ENCODE measurements around the gene DTX4.

Gene DTX4

DNA sequence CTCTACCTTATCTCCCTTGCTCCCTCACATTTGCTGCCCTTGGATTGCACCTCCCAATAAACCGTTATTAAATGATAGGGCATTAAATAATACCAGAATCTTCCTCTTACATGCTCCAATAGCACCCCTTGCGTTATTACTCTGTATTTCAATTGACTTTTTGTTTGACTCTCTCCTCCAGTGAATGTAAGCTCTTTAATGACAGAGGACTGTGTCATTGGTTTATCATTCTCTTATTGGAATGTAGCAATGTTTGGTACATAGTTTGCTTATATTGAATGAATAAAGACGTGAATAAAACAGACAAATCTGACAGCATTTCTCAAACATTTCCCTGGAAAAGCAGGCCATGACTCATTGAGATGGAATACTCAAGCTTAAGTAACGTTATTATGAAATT is 49.5 kb downstream of the DTX4 start:
- H3K79me2 ChIP-seq (ENCODE audit: control insufficient read depth, insufficient read depth, low read length) = no peaks in the 10 kb centered on the region
- H3K23ac ChIP-seq (ENCODE audit: low read length) = no peak overlapping the region
- H3K36me3 ChIP-seq (ENCODE audit: control insufficient read depth, insufficient read depth, low read length) = no peaks in the 10 kb centered on the region
- H3K27me3 ChIP-seq (ENCODE audit: insufficient read depth, low read length, poor library complexity) = no peaks in the 10 kb centered on the region
- no peak overlapping the region for H3K56ac ChIP-seq (ENCODE audit: low read length)
- H2BK15ac ChIP-seq (replicated peaks; ENCODE audit: low read depth) = no peak overlapping the region
- no peak overlapping the region for H4K5ac ChIP-seq (ENCODE audit: low read length)
- no peak overlapping the region for H2BK120ac ChIP-seq (ENCODE audit: low read depth, low read length)
- no peaks in the 10 kb centered on the region for H3K79me1 ChIP-seq (ENCODE audit: low read length)
- no peak overlapping the region for H3K9ac ChIP-seq (ENCODE audit: low read length)
- H3K18ac ChIP-seq (ENCODE audit: low read length) = no peak overlapping the region
- no peak overlapping the region for H3K4ac ChIP-seq (ENCODE audit: low read depth, low read length)
- no peak overlapping the region for H4K8ac ChIP-seq (ENCODE audit: low read depth, low read length)
- H3K4me3 ChIP-seq (ENCODE audit: low read length) = no peak overlapping the region
- H3K4me1 ChIP-seq (ENCODE audit: control insufficient read depth, low read depth, low read length) = no peaks in the 10 kb centered on the region
- no CpG with 5 or more reads among the region's 4 CpGs for WGBS (ENCODE audit: extremely low coverage, insufficient coverage, low lambda C conversion rate)
- no peak for DNase-seq
- H2AK5ac ChIP-seq (ENCODE audit: low read length) = no peak overlapping the region
- H3K4me2 ChIP-seq (ENCODE audit: low read length) = no peak overlapping the region
- H3K27ac ChIP-seq (ENCODE audit: low read depth, low read length) = no peak overlapping the region
- no peak overlapping the region for H2BK5ac ChIP-seq (ENCODE audit: low read length)

DNA sequence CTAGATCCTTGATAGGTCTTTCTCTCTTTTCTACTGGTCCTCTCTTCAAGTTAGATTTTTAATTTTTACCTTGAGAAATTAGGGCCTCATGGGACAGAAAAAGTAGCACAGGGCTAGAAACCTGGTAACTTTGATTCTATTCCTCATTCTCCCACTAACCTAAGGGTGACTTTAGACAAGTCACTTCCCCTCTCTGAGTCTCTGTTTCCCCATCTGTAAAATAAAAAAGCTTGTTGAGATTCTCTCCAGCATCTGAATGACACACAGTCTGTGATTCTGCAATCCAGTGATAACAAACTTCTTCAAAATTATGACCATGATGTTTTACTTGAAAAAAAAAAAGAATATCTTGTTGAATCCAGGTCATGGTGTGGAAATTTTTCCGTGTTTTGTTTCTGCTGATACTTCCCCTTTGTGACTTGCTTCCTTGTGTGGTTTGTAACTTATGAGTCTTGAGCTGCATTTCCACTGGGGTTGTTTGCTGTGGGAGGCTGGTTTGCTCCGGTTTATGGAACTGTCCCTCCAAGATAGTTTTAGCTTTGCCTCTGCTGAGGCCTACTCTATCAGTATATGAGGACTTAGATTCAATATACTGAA is 50.6 kb downstream of the DTX4 start:
- Histone ChIP-seq H3K79me1 (ENCODE audit: low read length) (no peaks in the 10 kb centered on the region), H3K36me3 (ENCODE audit: control insufficient read depth, insufficient read depth, low read length) (no peaks in the 10 kb centered on the region), H3K4ac (ENCODE audit: low read depth, low read length) (no peak overlapping the region), H2BK15ac (replicated peaks; ENCODE audit: low read depth) (no peak overlapping the region), H2BK120ac (ENCODE audit: low read depth, low read length) (no peak overlapping the region), H3K4me2 (ENCODE audit: low read length) (no peak overlapping the region), H3K27me3 (ENCODE audit: insufficient read depth, low read length, poor library complexity) (no peaks in the 10 kb centered on the region), H3K18ac (ENCODE audit: low read length) (no peak overlapping the region), H3K56ac (ENCODE audit: low read length) (no peak overlapping the region), H4K8ac (ENCODE audit: low read depth, low read length) (no peak overlapping the region), H3K23ac (ENCODE audit: low read length) (no peak overlapping the region), H4K5ac (ENCODE audit: low read length) (no peak overlapping the region), H2BK5ac (ENCODE audit: low read length) (no peak overlapping the region), H3K4me3 (ENCODE audit: low read length) (no peak overlapping the region), H2AK5ac (ENCODE audit: low read length) (no peak overlapping the region), H3K79me2 (ENCODE audit: control insufficient read depth, insufficient read depth, low read length) (no peaks in the 10 kb centered on the region), H3K4me1 (ENCODE audit: control insufficient read depth, low read depth, low read length) (no peaks in the 10 kb centered on the region), H3K9ac (ENCODE audit: low read length) (no peak overlapping the region), H3K27ac (ENCODE audit: low read depth, low read length) (no peak overlapping the region)
- no peak for DNase-seq
- WGBS (ENCODE audit: extremely low coverage, insufficient coverage, low lambda C conversion rate) = no CpG with 5 or more reads among the region's 2 CpGs

DNA sequence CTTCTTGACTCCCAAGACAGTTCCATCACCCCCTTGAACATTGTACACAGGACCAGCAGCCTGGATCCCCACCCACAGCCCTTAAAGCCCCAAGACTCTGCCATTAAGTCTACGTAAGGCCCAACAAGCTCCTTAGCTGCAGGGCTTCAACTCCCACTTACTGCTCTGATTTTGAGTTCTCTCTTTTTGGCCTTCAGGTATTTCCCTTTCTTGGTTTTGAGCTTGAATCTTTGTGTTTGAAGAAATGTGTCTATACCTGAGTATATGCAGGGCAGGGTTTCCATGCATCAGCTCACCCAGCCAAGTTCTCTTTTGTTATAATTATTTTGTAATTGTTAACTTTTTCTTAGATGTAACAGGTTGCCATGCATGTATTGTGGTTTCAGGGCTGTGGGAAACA is 51.2 kb downstream of the DTX4 start:
- Histone ChIP-seq H4K8ac (ENCODE audit: low read depth, low read length) (no peak overlapping the region), H4K5ac (ENCODE audit: low read length) (no peak overlapping the region), H3K4me1 (ENCODE audit: control insufficient read depth, low read depth, low read length) (no peaks in the 10 kb centered on the region), H3K23ac (ENCODE audit: low read length) (no peak overlapping the region), H2BK120ac (ENCODE audit: low read depth, low read length) (no peak overlapping the region), H3K4me3 (ENCODE audit: low read length) (no peak overlapping the region), H3K79me2 (ENCODE audit: control insufficient read depth, insufficient read depth, low read length) (no peaks in the 10 kb centered on the region), H3K36me3 (ENCODE audit: control insufficient read depth, insufficient read depth, low read length) (no peaks in the 10 kb centered on the region), H3K9ac (ENCODE audit: low read length) (no peak overlapping the region), H2AK5ac (ENCODE audit: low read length) (no peak overlapping the region), H3K4ac (ENCODE audit: low read depth, low read length) (no peak overlapping the region), H2BK15ac (replicated peaks; ENCODE audit: low read depth) (no peak overlapping the region), H3K56ac (ENCODE audit: low read length) (no peak overlapping the region), H3K27ac (ENCODE audit: low read depth, low read length) (no peak overlapping the region), H3K79me1 (ENCODE audit: low read length) (no peaks in the 10 kb centered on the region), H3K4me2 (ENCODE audit: low read length) (no peak overlapping the region), H2BK5ac (ENCODE audit: low read length) (no peak overlapping the region), H3K27me3 (ENCODE audit: insufficient read depth, low read length, poor library complexity) (no peaks in the 10 kb centered on the region), H3K18ac (ENCODE audit: low read length) (no peak overlapping the region)
- DNase-seq = no peak
- WGBS (ENCODE audit: extremely low coverage, insufficient coverage, low lambda C conversion rate) = no CpG with 5 or more reads among the region's 1 CpG

DNA sequence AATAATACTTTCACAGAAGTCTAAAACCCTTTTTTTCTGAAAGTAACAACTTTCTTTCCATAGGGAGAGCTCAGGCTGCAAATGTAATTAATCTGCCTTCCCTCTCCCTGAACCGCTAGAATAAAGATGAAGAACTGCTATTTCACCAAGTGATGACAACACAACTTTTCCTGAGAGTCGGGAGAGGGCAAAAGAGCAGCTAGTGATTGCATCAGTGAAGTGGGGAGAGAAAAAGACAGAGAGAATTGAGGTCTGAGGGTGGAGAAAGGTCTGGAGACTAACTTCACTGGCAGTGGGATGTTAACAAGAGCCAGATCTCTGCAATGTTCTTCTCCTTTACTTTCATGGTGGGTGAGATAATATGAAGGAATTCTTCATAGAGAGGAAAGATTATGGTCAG is 51.7 kb downstream of the DTX4 start:
- no peak overlapping the region for H3K9ac ChIP-seq (ENCODE audit: low read length)
- no peaks in the 10 kb centered on the region for H3K36me3 ChIP-seq (ENCODE audit: control insufficient read depth, insufficient read depth, low read length)
- no peak overlapping the region for H3K4me2 ChIP-seq (ENCODE audit: low read length)
- no peak overlapping the region for H3K18ac ChIP-seq (ENCODE audit: low read length)
- no peaks in the 10 kb centered on the region for H3K79me1 ChIP-seq (ENCODE audit: low read length)
- no peaks in the 10 kb centered on the region for H3K27me3 ChIP-seq (ENCODE audit: insufficient read depth, low read length, poor library complexity)
- H3K23ac ChIP-seq (ENCODE audit: low read length) = no peak overlapping the region
- no peak overlapping the region for H4K8ac ChIP-seq (ENCODE audit: low read depth, low read length)
- no peak overlapping the region for H2BK5ac ChIP-seq (ENCODE audit: low read length)
- H3K4ac ChIP-seq (ENCODE audit: low read depth, low read length) = no peak overlapping the region
- H2BK15ac ChIP-seq (replicated peaks; ENCODE audit: low read depth) = no peak overlapping the region
- no peak overlapping the region for H3K56ac ChIP-seq (ENCODE audit: low read length)
- DNase-seq = no peak
- H3K79me2 ChIP-seq (ENCODE audit: control insufficient read depth, insufficient read depth, low read length) = no peaks in the 10 kb centered on the region
- no peak overlapping the region for H4K5ac ChIP-seq (ENCODE audit: low read length)
- no peak overlapping the region for H3K27ac ChIP-seq (ENCODE audit: low read depth, low read length)
- no peaks in the 10 kb centered on the region for H3K4me1 ChIP-seq (ENCODE audit: control insufficient read depth, low read depth, low read length)
- no peak overlapping the region for H3K4me3 ChIP-seq (ENCODE audit: low read length)
- no peak overlapping the region for H2BK120ac ChIP-seq (ENCODE audit: low read depth, low read length)
- WGBS (ENCODE audit: extremely low coverage, insufficient coverage, low lambda C conversion rate) = no CpG with 5 or more reads among the region's 2 CpGs
- no peak overlapping the region for H2AK5ac ChIP-seq (ENCODE audit: low read length)

DNA sequence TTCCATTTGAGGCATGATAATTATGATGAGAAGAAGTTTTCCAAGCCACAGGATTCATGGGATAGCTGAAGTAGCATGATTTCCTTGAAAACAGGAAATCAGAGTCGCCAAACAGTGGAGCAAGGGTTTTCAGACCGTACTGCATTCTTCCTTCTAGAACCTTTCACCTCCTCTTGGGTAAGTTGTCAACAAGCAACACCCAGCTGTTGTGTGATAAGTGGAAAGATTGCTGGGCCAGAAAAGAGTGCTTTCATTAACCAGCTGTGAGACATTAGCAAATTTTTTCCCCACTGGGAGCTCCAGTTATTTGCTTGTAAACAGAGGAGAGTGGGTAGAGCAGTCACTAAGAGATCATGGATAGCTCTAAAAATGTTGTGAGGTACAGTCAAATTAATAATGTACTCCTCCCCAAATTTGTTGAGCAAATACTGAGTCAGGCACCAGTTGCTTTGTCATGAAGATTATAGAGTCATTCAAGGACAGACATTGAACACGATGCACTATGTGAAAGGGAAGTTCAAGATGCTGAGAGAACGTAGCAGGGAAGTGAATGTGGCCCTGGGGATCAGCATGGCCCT is 52.5 kb downstream of the DTX4 start:
- no peak overlapping the region for H2BK120ac ChIP-seq (ENCODE audit: low read depth, low read length)
- no peaks in the 10 kb centered on the region for H3K4me1 ChIP-seq (ENCODE audit: control insufficient read depth, low read depth, low read length)
- no peak overlapping the region for H3K4ac ChIP-seq (ENCODE audit: low read depth, low read length)
- no peak overlapping the region for H2BK5ac ChIP-seq (ENCODE audit: low read length)
- no peak overlapping the region for H4K8ac ChIP-seq (ENCODE audit: low read depth, low read length)
- no peak overlapping the region for H3K23ac ChIP-seq (ENCODE audit: low read length)
- no peaks in the 10 kb centered on the region for H3K79me1 ChIP-seq (ENCODE audit: low read length)
- H3K18ac ChIP-seq (ENCODE audit: low read length) = no peak overlapping the region
- H2BK15ac ChIP-seq (replicated peaks; ENCODE audit: low read depth) = no peak overlapping the region
- no peak overlapping the region for H4K5ac ChIP-seq (ENCODE audit: low read length)
- no peak overlapping the region for H3K4me2 ChIP-seq (ENCODE audit: low read length)
- no peak overlapping the region for H3K4me3 ChIP-seq (ENCODE audit: low read length)
- no peak overlapping the region for H3K56ac ChIP-seq (ENCODE audit: low read length)
- no peaks in the 10 kb centered on the region for H3K79me2 ChIP-seq (ENCODE audit: control insufficient read depth, insufficient read depth, low read length)
- no peak overlapping the region for H3K27ac ChIP-seq (ENCODE audit: low read depth, low read length)
- H2AK5ac ChIP-seq (ENCODE audit: low read length) = no peak overlapping the region
- no peaks in the 10 kb centered on the region for H3K27me3 ChIP-seq (ENCODE audit: insufficient read depth, low read length, poor library complexity)
- H3K36me3 ChIP-seq (ENCODE audit: control insufficient read depth, insufficient read depth, low read length) = no peaks in the 10 kb centered on the region
- no peak for DNase-seq
- WGBS (ENCODE audit: extremely low coverage, insufficient coverage, low lambda C conversion rate) = no CpG with 5 or more reads among the region's 4 CpGs
- no peak overlapping the region for H3K9ac ChIP-seq (ENCODE audit: low read length)

DNA sequence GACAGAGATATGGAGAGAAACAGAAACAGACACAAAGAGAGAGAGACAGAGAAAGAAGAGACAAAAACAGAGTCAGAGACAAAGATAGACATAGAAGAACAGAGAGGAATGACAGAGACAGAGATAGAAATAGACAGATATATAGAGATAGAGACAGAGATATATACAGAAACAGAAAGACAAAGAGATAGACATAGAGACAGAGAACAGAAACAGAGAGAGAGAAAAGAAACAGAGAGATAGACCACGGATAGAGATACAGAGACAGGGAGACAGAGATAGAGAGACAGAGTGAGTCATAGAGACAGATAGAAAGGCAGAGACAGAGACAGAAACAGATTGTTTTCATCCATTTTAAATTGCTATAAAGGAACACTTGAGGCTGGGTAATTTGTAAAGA is 53.1 kb downstream of the DTX4 start:
- Histone ChIP-seq H2BK120ac (ENCODE audit: low read depth, low read length) (no peak overlapping the region), H3K18ac (ENCODE audit: low read length) (no peak overlapping the region), H2BK15ac (replicated peaks; ENCODE audit: low read depth) (no peak overlapping the region), H3K79me2 (ENCODE audit: control insufficient read depth, insufficient read depth, low read length) (no peaks in the 10 kb centered on the region), H4K5ac (ENCODE audit: low read length) (no peak overlapping the region), H3K56ac (ENCODE audit: low read length) (no peak overlapping the region), H3K23ac (ENCODE audit: low read length) (no peak overlapping the region), H3K4me2 (ENCODE audit: low read length) (no peak overlapping the region), H3K4me3 (ENCODE audit: low read length) (no peak overlapping the region), H3K79me1 (ENCODE audit: low read length) (no peaks in the 10 kb centered on the region), H3K4me1 (ENCODE audit: control insufficient read depth, low read depth, low read length) (no peaks in the 10 kb centered on the region), H3K4ac (ENCODE audit: low read depth, low read length) (no peak overlapping the region), H2BK5ac (ENCODE audit: low read length) (no peak overlapping the region), H3K36me3 (ENCODE audit: control insufficient read depth, insufficient read depth, low read length) (no peaks in the 10 kb centered on the region), H4K8ac (ENCODE audit: low read depth, low read length) (no peak overlapping the region), H3K27me3 (ENCODE audit: insufficient read depth, low read length, poor library complexity) (no peaks in the 10 kb centered on the region), H2AK5ac (ENCODE audit: low read length) (no peak overlapping the region), H3K27ac (ENCODE audit: low read depth, low read length) (no peak overlapping the region), H3K9ac (ENCODE audit: low read length) (no peak overlapping the region)
- WGBS (ENCODE audit: extremely low coverage, insufficient coverage, low lambda C conversion rate) = no CpG with 5 or more reads among the region's 1 CpG
- DNase-seq = no peak

Measured in mesendoderm (in vitro differentiated cells).